DOHH2 (cell line): Measurements from ENCODE around the gene CREM.

Experiments
- CTCF ChIP-seq: fragments of 200-600 bp; sonication (generic); IDR thresholded peaks from one replicate; pipeline ENCODE4 v1.5.1; 2014; ENCODE audit warnings: antibody characterized with exemption, mild to moderate bottlenecking, low read depth, low read length; ENCODE audit not compliant: poor library complexity, severe bottlenecking
- EZH2phosphoT487 ChIP-seq: fragments of 200-600 bp; sonication (generic); IDR thresholded peaks from 2 replicates; pipeline ENCODE4 v1.6.1; 2017; ENCODE audit warnings: borderline replicate concordance, mild to moderate bottlenecking, antibody characterized with exemption, low read length, moderate library complexity, mixed read lengths

- TF ChIP-seq CTCF, result no peak
- no peak for TF ChIP-seq EZH2phosphoT487
These were observed 40.0 kb downstream of the CREM start for GRCh38 chr10:35166607-35167006.
